Parathyroid adenoma (tissue), 2 donors: ENCODE measurements around the gene BMF.

Source experiments
- H2AFZ ChIP-seq: fragments of 300-600 bp; sonication (generic); one replicate; pipeline ENCODE4 v1.7.0; 2017; ENCODE audit warnings: antibody characterized with exemption, mild to moderate bottlenecking
- H3K27ac ChIP-seq: fragments of 300-600 bp; sonication (generic); one replicate; pipeline ENCODE4 v1.7.0; 2017
- H3K27me3 ChIP-seq: fragments of 300-600 bp; sonication (generic); one replicate; pipeline ENCODE4 v1.7.0; 2017; ENCODE audit warnings: low read length; ENCODE audit not compliant: control insufficient read depth, insufficient read depth
- H3K36me3 ChIP-seq: fragments of 300-600 bp; sonication (generic); one replicate; pipeline ENCODE4 v1.7.0; 2017; ENCODE audit warnings: low read length; ENCODE audit not compliant: control insufficient read depth, insufficient read depth
- H3K4me1 ChIP-seq: fragments of 300-600 bp; sonication (generic); one replicate; pipeline ENCODE4 v1.7.0; 2017; ENCODE audit warnings: control low read depth
- H3K4me2 ChIP-seq: fragments of 300-600 bp; sonication (generic); one replicate; pipeline ENCODE4 v1.7.0; 2017; ENCODE audit warnings: low read length
- H3K4me3 ChIP-seq: fragments of 300-600 bp; sonication (generic); one replicate; pipeline ENCODE4 v1.7.0; 2017; ENCODE audit warnings: low read depth, low read length
- H3K79me2 ChIP-seq: fragments of 300-600 bp; sonication (generic); one replicate; pipeline ENCODE4 v1.7.0; 2017; ENCODE audit warnings: control low read depth
- H3K9ac ChIP-seq: fragments of 300-600 bp; sonication (generic); one replicate; pipeline ENCODE4 v1.7.0; 2017; ENCODE audit warnings: mild to moderate bottlenecking
- H3K9me3 ChIP-seq: fragments of 300-600 bp; sonication (generic); one replicate; pipeline ENCODE4 v1.7.0; 2017; ENCODE audit warnings: low read length; ENCODE audit not compliant: control insufficient read depth
- CTCF ChIP-seq: fragments of 300-600 bp; sonication (generic); IDR thresholded peaks from one replicate; pipeline ENCODE4 v1.7.0; 2017; ENCODE audit warnings: antibody characterized with exemption, mild to moderate bottlenecking
- donor health status: primary hyperparathyroidism.

Gene BMF

GRCh38 chr15:40091861-40092255, 16.8 kb downstream of the BMF start:
- no peak for TF ChIP-seq CTCF
- Histone ChIP-seq H3K36me3 (no peaks in the 10 kb centered on the region), H3K9ac (no peak overlapping the region), H3K4me3 (no peak overlapping the region), H3K4me2 (no peak overlapping the region), H3K27ac (no peak overlapping the region), H3K79me2 (no peaks in the 10 kb centered on the region), H3K9me3 (no peaks in the 10 kb centered on the region), H3K4me1 (peaks cover 34% of the 10 kb centered on the region), H3K27me3 (no peaks in the 10 kb centered on the region), H2AFZ (no peak overlapping the region)

- Histone ChIP-seq H3K79me2 (no peaks in the 10 kb centered on the region), H3K27me3 (no peaks in the 10 kb centered on the region), H3K9ac (no peak overlapping the region), H3K27ac (no peak overlapping the region), H3K36me3 (no peaks in the 10 kb centered on the region), H3K4me2 (no peak overlapping the region), H3K4me3 (no peak overlapping the region), H3K4me1 (peaks cover 33% of the 10 kb centered on the region), H3K9me3 (no peaks in the 10 kb centered on the region), H2AFZ (no peak overlapping the region)
- TF ChIP-seq CTCF: no peak
Measured at GRCh38 chr15:40090774-40091455, 17.8 kb downstream of the BMF start.

GRCh38 chr15:40088929-40089755, 19.5 kb downstream of the BMF start:
- Histone ChIP-seq H3K9ac (no peak overlapping the region), H3K79me2 (no peaks in the 10 kb centered on the region), H3K27ac (no peak overlapping the region), H2AFZ (no peak overlapping the region), H3K36me3 (no peaks in the 10 kb centered on the region), H3K4me1 (peaks cover 33% of the 10 kb centered on the region), H3K9me3 (no peaks in the 10 kb centered on the region), H3K4me3 (no peak overlapping the region), H3K4me2 (no peak overlapping the region), H3K27me3 (no peaks in the 10 kb centered on the region)
- TF ChIP-seq CTCF: no peak

- no peak overlapping the region for H3K27ac ChIP-seq
- no peaks in the 10 kb centered on the region for H3K36me3 ChIP-seq
- H3K4me3 ChIP-seq: no peak overlapping the region
- peaks cover 31% of the 10 kb centered on the region for H3K4me1 ChIP-seq
- H3K79me2 ChIP-seq: no peaks in the 10 kb centered on the region
- no peaks in the 10 kb centered on the region for H3K9me3 ChIP-seq
- no peak overlapping the region for H2AFZ ChIP-seq
- H3K9ac ChIP-seq: no peak overlapping the region
- no peaks in the 10 kb centered on the region for H3K27me3 ChIP-seq
- no peak overlapping the region for H3K4me2 ChIP-seq
- no peak for TF ChIP-seq CTCF
Measured at GRCh38 chr15:40087991-40088928, 20.4 kb downstream of the BMF start.
